ENCODE measurements around the gene VAC14.

Gene VAC14

GRCh38 chr16:70714581-70715054 lies 86.3 kb downstream of the VAC14 start:
- no peak overlapping the region for H3K4me3 ChIP-seq (ENCODE audit: low read depth, low read length)
- TF ChIP-seq CTCF (IDR thresholded peaks at IDR 0.05; ENCODE audit: borderline replicate concordance, insufficient read depth, low read depth, low read length) = no peak

GRCh38 chr16:70713824-70714223 lies 87.1 kb downstream of the VAC14 start:
- no peak overlapping the region for H3K4me3 ChIP-seq (ENCODE audit: low read depth, low read length)
- TF ChIP-seq CTCF (IDR thresholded peaks at IDR 0.05; ENCODE audit: borderline replicate concordance, insufficient read depth, low read depth, low read length) = no peak

GRCh38 chr16:70713342-70713741 lies 87.6 kb downstream of the VAC14 start:
- no peak overlapping the region for H3K4me3 ChIP-seq (ENCODE audit: low read depth, low read length)
- no peak for TF ChIP-seq CTCF (IDR thresholded peaks at IDR 0.05; ENCODE audit: borderline replicate concordance, insufficient read depth, low read depth, low read length)

- no peak overlapping the region for H3K4me3 ChIP-seq (ENCODE audit: low read depth, low read length)
- TF ChIP-seq CTCF (IDR thresholded peaks at IDR 0.05; ENCODE audit: borderline replicate concordance, insufficient read depth, low read depth, low read length) = no peak
Measured at GRCh38 chr16:70712942-70713341, 88.0 kb downstream of the VAC14 start.

GRCh38 chr16:70712359-70712758 lies 88.6 kb downstream of the VAC14 start:
- no peak for TF ChIP-seq CTCF (IDR thresholded peaks at IDR 0.05; ENCODE audit: borderline replicate concordance, insufficient read depth, low read depth, low read length)
- no peak overlapping the region for H3K4me3 ChIP-seq (ENCODE audit: low read depth, low read length)

- no peak overlapping the region for H3K4me3 ChIP-seq (ENCODE audit: low read depth, low read length)
- no peak for TF ChIP-seq CTCF (IDR thresholded peaks at IDR 0.05; ENCODE audit: borderline replicate concordance, insufficient read depth, low read depth, low read length)
Measured at GRCh38 chr16:70711211-70712031, 89.5 kb downstream of the VAC14 start.

All from GM12875 (cell line).